ENCODE data around the gene FHOD3. TPM values are rescaled to one million over a fixed set of nuclear protein-coding genes. Genes with fewer than 3 reads are reported as not detected.
"Not testable (repeated sequence)": the region's sequence is repeated elsewhere in the genome, so short reads cannot be mapped to it uniquely, and the experiment has no call there.

Gene FHOD3
- total RNA-seq, 1 donor from 2014 or later: 5.4 TPM

- DNase-seq (ENCODE audit: low spot score): not testable (repeated sequence)
These were observed 465.5 kb downstream of the FHOD3 start for GRCh38 chr18:36762965-36763364.

DNA sequence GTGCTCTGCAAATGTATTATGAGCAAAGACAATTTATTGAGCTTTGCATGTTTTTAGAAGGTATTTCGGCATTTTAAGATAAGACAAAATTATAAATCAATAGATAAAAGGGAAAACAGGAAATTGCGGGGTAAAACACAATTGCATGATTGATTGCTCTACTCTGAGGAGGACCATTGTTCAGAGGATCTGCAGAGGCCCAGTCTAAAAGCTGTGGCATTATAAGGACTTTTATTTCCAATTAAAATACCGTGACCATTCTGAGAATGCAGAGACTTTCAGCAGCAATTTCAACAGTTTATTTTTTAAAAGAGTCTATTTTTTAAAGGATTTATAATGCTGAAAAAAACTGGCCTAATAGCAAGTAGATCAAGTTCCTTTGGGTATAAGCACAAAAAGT, 469.3 kb downstream of the FHOD3 start:
- DNase-seq (ENCODE audit: low spot score): no peak

DNA sequence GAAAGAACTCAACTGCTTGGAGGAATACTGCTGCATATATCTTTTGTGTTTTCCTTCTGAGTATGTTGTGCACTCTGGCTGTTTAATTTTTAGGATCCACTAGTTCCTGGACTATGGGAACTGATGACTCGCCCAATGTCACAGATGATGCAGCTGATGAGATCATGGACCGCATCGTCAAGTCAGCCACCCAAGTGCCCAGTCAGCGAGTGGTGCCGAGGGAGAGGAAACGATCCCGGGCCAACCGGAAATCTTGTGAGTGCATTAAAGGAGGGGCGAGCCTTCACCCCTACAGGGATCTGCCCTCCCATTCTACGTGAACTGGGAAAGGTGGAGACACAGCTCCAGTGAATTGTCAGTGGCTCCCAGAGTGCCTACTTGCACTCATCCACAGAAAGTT, 471.7 kb downstream of the FHOD3 start:
- no peak for DNase-seq (ENCODE audit: low spot score)

- no peak for DNase-seq (ENCODE audit: low spot score)
These were observed 472.2 kb downstream of the FHOD3 start for GRCh38 chr18:36769611-36770314.

DNA sequence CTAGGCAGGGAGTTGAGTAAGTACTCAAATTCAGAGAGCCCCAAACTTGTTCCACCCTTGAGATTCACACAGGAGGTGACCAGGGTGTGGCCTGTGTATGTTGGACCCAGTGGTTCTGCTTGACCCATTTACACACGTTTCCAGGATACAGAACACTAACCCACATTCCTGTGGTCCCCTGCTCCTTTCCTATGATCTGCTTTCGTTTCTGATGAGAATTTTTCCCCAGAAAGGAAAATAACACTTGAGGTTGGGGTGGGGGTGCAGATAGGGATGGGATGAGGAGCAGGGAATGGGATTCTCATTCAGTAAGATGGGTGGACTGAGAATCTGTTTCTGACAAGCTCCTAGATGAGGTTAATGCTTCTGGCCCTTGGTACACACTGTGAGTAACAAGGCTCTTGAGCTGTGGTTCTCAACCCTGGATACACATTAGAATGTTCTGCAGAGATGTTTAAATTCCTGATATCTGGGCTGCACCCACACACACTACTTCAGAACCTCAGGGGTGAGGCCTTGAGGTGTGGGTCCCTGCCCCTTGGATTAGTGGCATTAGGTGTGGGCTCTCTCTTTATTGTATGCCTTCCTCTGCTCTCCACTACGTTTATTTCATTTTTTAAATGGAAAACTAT, 472.9 kb downstream of the FHOD3 start:
- no peak for DNase-seq (ENCODE audit: low spot score)

GRCh38 chr18:36771245-36771644, 473.7 kb downstream of the FHOD3 start:
- no peak for DNase-seq (ENCODE audit: low spot score)

- no peak for DNase-seq (ENCODE audit: low spot score)
These were observed 474.8 kb downstream of the FHOD3 start for GRCh38 chr18:36772241-36772723.

GRCh38 chr18:36775396-36775795, 477.9 kb downstream of the FHOD3 start:
- no peak for DNase-seq (ENCODE audit: low spot score)

GRCh38 chr18:36776650-36777049, 479.1 kb downstream of the FHOD3 start:
- no peak for DNase-seq (ENCODE audit: low spot score)

DNA sequence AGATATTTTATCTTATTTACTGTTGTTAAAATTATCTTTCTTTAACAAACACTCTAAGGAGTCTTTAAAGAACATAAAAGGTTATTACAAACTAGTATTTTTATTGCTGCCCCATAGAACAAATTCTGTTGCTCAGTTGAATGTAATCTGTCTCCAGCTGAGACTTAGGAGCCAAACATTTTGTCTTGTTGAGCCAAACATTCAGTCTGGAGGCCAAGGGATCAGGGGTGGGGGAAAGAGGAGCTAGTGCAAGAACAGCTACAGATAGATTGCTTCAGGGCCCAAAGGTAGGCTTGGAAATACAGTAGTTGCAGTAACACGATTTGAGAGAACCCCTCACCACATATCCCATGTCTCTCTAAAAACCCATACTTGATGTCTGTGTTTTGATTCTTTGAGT, 480.1 kb downstream of the FHOD3 start:
- no peak for DNase-seq (ENCODE audit: low spot score)

DNA sequence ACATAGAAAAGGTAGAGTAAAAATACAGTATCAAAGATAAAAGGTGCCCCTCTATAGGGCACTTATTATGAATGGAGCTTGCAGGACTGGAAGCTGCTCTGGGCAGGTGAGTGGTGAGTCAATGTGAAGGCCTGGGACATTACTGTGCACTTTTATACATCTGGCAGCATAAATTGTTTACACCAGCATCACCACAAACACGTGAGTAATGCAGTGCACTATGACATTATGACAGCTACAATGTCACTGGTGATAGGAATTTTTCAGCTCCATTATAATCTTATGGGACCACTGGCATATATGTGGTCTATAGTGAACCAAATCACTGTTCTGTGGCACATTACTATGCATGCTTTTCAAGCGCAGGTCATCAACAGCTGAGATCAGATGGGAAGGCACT, 483.2 kb downstream of the FHOD3 start:
- DNase-seq (ENCODE audit: low spot score): no peak

- DNase-seq (ENCODE audit: low spot score): no peak
These were observed 485.2 kb downstream of the FHOD3 start for GRCh38 chr18:36782710-36783109.

GRCh38 chr18:36783792-36784191, 486.3 kb downstream of the FHOD3 start:
- no peak for DNase-seq (ENCODE audit: low spot score)

- DNase-seq (ENCODE audit: low spot score): no peak
These were observed 489.2 kb downstream of the FHOD3 start for GRCh38 chr18:36786686-36787085.

- no peak for DNase-seq (ENCODE audit: low spot score)
These were observed 495.2 kb downstream of the FHOD3 start for GRCh38 chr18:36792634-36793283.

GRCh38 chr18:36798738-36799473, 501.4 kb downstream of the FHOD3 start:
- no peak for DNase-seq (ENCODE audit: low spot score)

- DNase-seq (ENCODE audit: low spot score): no peak
These were observed 507.6 kb downstream of the FHOD3 start for GRCh38 chr18:36805105-36805504.

DNA sequence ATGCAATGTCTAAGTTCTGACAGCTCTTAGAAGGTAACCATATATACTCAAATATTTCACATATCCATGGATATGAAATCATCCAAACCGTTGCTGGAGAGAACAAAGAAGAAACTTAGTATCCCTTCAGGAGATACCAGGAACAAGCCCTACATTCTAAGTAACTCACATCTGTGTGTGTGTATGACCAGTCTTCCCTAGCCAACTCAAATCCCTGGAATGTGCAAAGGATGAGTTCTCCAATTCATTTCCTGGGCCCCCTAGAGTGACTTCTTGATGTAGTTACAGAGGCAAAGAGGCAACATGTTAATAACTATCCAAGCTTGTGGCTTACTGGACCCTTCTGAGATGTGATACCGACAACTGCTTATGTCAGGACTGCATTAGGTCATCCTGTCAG, 511.2 kb downstream of the FHOD3 start:
- no peak for DNase-seq (ENCODE audit: low spot score)

- no peak for DNase-seq (ENCODE audit: low spot score)
These were observed 512.3 kb downstream of the FHOD3 start for GRCh38 chr18:36809590-36810381.

DNA sequence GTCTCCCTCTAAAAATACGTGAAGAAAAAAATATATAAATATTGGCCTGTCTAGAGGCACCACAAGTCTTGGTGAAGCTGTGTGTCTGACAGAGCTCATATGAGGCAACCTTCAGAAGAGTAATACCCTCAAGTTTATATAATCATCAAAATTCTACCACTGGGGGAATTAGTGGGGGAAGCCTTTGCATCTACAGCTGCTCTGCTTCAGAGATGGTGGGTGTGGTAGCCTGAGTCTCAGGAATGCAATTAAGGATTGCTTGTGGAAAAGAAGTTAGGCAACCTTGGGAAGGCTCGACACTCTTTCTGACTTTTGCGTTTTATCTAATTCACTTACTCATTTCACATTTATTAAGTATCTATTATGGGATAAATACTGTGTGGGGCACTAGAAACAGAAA, 513.9 kb downstream of the FHOD3 start:
- DNase-seq (ENCODE audit: low spot score): no peak

DNA sequence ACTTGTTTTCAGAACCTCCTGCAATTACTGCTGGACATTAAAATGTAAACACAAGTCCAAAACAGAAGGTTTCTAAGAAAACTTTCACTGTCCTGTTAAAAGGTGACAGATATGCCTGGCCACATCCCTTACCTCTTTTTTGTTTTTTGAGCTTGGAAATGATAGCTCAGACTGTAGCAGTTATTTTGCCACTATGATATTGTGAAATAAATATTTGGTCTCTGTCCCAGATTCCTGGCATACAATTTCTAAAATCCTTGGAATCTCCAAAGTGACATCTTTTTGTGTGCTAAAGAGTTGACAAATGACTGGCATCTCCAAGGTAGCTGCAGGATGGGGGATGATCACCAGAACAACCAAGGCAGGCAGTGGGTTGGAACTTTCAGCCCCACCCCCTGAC, 514.4 kb downstream of the FHOD3 start:
- no peak for DNase-seq (ENCODE audit: low spot score)

Measured in mesenteric fat pad (tissue), 1 donor.